Jurkat, Clone E6-1 (cell line): Measurements from ENCODE around the gene CEACAM6.
"Not testable (repeated sequence)": the region's sequence is repeated elsewhere in the genome, so short reads cannot be mapped to it uniquely, and the experiment has no call there.

Experiments used
- DNase-seq: peaks from one replicate; pipeline ENCODE4 v3.0.0-alpha.2; 2011; ENCODE audit warnings: low read depth, low spot score
- H3K4me3 ChIP-seq: 2 replicates; pipeline ENCODE4 v1.5.1; 2011; ENCODE audit warnings: mild to moderate bottlenecking, low read length, control low read depth, moderate library complexity

CEACAM6 gene

GRCh38 chr19:41789053-41789452, 33.7 kb downstream of the CEACAM6 start:
- not testable (repeated sequence) for DNase-seq, H3K4me3 ChIP-seq

GRCh38 chr19:41792513-41793413, 37.4 kb downstream of the CEACAM6 start:
- H3K4me3 ChIP-seq, result no peak overlapping the region
- DNase-seq, result peak; percentile 50

- H3K4me3 ChIP-seq, result no peak overlapping the region
- no peak for DNase-seq
Measured at GRCh38 chr19:41793414-41793727, 38.0 kb downstream of the CEACAM6 start.

GRCh38 chr19:41795031-41795461, 39.7 kb downstream of the CEACAM6 start:
- DNase-seq, result peak; percentile 29

GRCh38 chr19:41796362-41796761, 41.0 kb downstream of the CEACAM6 start, which contains the start of gene CEACAM3:
Gene CEACAM3 (plus strand): TSS chr19:41796587. CDS start chr19:41796678, 91 bp downstream.
- no peak for DNase-seq
- no peak within 1 kb of the TSS for H3K4me3 ChIP-seq

More at GRCh38 chr19:41795031-41795461, 39.7 kb downstream of the CEACAM6 start:
- H3K4me3 ChIP-seq, result no peak overlapping the region

- DNase-seq, result no peak
- no peak overlapping the region for H3K4me3 ChIP-seq
Measured at GRCh38 chr19:41796901-41797300, 41.6 kb downstream of the CEACAM6 start.

- H3K4me3 ChIP-seq, result no peak overlapping the region
- DNase-seq, result no peak
Measured at GRCh38 chr19:41799444-41800000, 44.2 kb downstream of the CEACAM6 start.

- DNase-seq, result no peak
- no peak overlapping the region for H3K4me3 ChIP-seq
Measured at GRCh38 chr19:41801031-41801430, 45.7 kb downstream of the CEACAM6 start.

GRCh38 chr19:41801792-41802211, 46.5 kb downstream of the CEACAM6 start:
- no peak for DNase-seq
- no peak overlapping the region for H3K4me3 ChIP-seq

- no peak for DNase-seq
- H3K4me3 ChIP-seq, result no peak overlapping the region
Measured at GRCh38 chr19:41802770-41803169, 47.4 kb downstream of the CEACAM6 start.

- H3K4me3 ChIP-seq, result no peak overlapping the region
- no peak for DNase-seq
Measured at GRCh38 chr19:41804336-41804735, 49.0 kb downstream of the CEACAM6 start.

GRCh38 chr19:41807176-41807575, 51.8 kb downstream of the CEACAM6 start:
- no peak for DNase-seq

GRCh38 chr19:41808663-41809566, 53.6 kb downstream of the CEACAM6 start:
- DNase-seq, result no peak
- no peak overlapping the region for H3K4me3 ChIP-seq

More at GRCh38 chr19:41807176-41807575, 51.8 kb downstream of the CEACAM6 start:
- no peak overlapping the region for H3K4me3 ChIP-seq

GRCh38 chr19:41810301-41810700, 55.0 kb downstream of the CEACAM6 start:
- no peak for DNase-seq
- H3K4me3 ChIP-seq, result no peak overlapping the region

- no peak for DNase-seq
- no peak overlapping the region for H3K4me3 ChIP-seq
Measured at GRCh38 chr19:41811036-41811435, 55.7 kb downstream of the CEACAM6 start.

- no peak for DNase-seq
- H3K4me3 ChIP-seq, result no peak overlapping the region
Measured at GRCh38 chr19:41811981-41812380, 56.7 kb downstream of the CEACAM6 start.

- H3K4me3 ChIP-seq, result no peak overlapping the region
- no peak for DNase-seq
Measured at GRCh38 chr19:41813911-41814310, 58.6 kb downstream of the CEACAM6 start.

GRCh38 chr19:41815301-41815700, 60.0 kb downstream of the CEACAM6 start:
- no peak for DNase-seq
- H3K4me3 ChIP-seq, result no peak overlapping the region

- no peak overlapping the region for H3K4me3 ChIP-seq
- DNase-seq, result no peak
Measured at GRCh38 chr19:41816761-41817160, 61.4 kb downstream of the CEACAM6 start.
